Uterus (tissue), 4 donors: ENCODE measurements around the gene SLC13A3. TPM values are rescaled to one million over a fixed set of nuclear protein-coding genes. Genes with fewer than 3 reads are reported as not detected.

Experiments
- DNase-seq, 2 donors: peaks; one replicate each; pipeline ENCODE4 v3.0.0-alpha.2; 2019 to 2020
- H3K27ac ChIP-seq, 2 donors: fragments of 200-600 bp; sonication (generic); 1 replicate in 1 of 2; 2 replicates in 1 of 2; pipeline ENCODE4 v1.5.1; 2016 to 2018
- H3K27me3 ChIP-seq, 2 donors: fragments of 200-600 bp; sonication (generic); one replicate each; pipeline ENCODE4 v1.5.1; 2018 to 2019; ENCODE audit warnings: control low read depth in 1 of 2
- H3K36me3 ChIP-seq, 2 donors: fragments of 200-600 bp; sonication (generic); one replicate each; pipeline ENCODE4 v1.5.1; 2019; ENCODE audit warnings: control low read depth in 1 of 2
- H3K4me1 ChIP-seq, 2 donors: fragments of 200-600 bp; sonication (generic); one replicate each; pipeline ENCODE4 v1.5.1; 2018 to 2019; ENCODE audit warnings: control low read depth in 1 of 2
- H3K4me3 ChIP-seq, 2 donors: fragments of 200-600 bp; sonication (generic); 1 replicate in 1 of 2; 2 replicates in 1 of 2; pipeline ENCODE4 v1.5.1; 2018 to 2019; ENCODE audit warnings: mild to moderate bottlenecking in 1 of 2
- H3K9me3 ChIP-seq, 2 donors: fragments of 200-600 bp; sonication (generic); one replicate each; pipeline ENCODE4 v1.5.1; 2019; ENCODE audit warnings: control low read depth in 1 of 2
- CTCF ChIP-seq, 4 experiments: fragments of 200-600 bp in 2 of 4; fragments of 450-650 bp in 2 of 4; sonication (generic) in 2 of 4; IDR thresholded peaks; one replicate each; pipeline ENCODE4 v1.5.1; 2016 to 2019; ENCODE audit warnings: antibody characterized with exemption in 4 of 4, mild to moderate bottlenecking in 2 of 4, moderate library complexity in 1 of 4
- POLR2A ChIP-seq, 2 donors: fragments of 450-650 bp; IDR thresholded peaks; one replicate each; pipeline ENCODE4 v1.6.1; 2016; ENCODE audit warnings: antibody characterized with exemption in 2 of 2, mild to moderate bottlenecking in 1 of 2, moderate library complexity in 1 of 2
- intact Hi-C: fragments of 100-400 bp; cut with DNase I; formaldehyde crosslinking; loops from one replicate; pipeline ENCODE4 v1.15.1; 2023; ENCODE audit warnings: low total_unique reads
- total RNA-seq, 4 donors: library from RNA; depleted of rRNA in 3 of 4; stranded (reverse); fragments of >200 nt in 3 of 4; gene quantifications; one replicate each; pipeline versions ENCODE4 v1.1.0 to v1.2.4, GENCODE V29; 2014 to 2023
- donor health status: DM: yes; HTN: yes; CAD: no.

Gene SLC13A3
- total RNA-seq, 4 donors from 2014 or later, result under 0.01 to 4.2 (median 4.2) TPM; not detected in 1

GRCh38 chr20:46660487-46660886, 9.2 kb upstream of the SLC13A3 start:
- Histone ChIP-seq H3K27me3 (peaks cover 0 to 2% of the 10 kb centered on the region in 2 donors), H3K27ac (no peak overlapping the region), H3K9me3 (no peaks in the 10 kb centered on the region), H3K4me3 (no peak overlapping the region), H3K4me1 (no peaks in the 10 kb centered on the region), H3K36me3 (no peaks in the 10 kb centered on the region)
- TF ChIP-seq CTCF (IDR thresholded peaks at IDR 0.05), result no peak
- TF ChIP-seq POLR2A (IDR thresholded peaks at IDR 0.05), result no peak
- intact Hi-C loops, result no loop called here
- DNase-seq, result no peak

GRCh38 chr20:46657618-46658017, 6.4 kb upstream of the SLC13A3 start:
- DNase-seq, result no peak
- H3K36me3 ChIP-seq, result no peaks in the 10 kb centered on the region
- intact Hi-C loops, result no loop called here
- no peaks in the 10 kb centered on the region for H3K4me1 ChIP-seq
- H3K27me3 ChIP-seq, result peaks cover 0 to 6% of the 10 kb centered on the region in 2 donors
- H3K4me3 ChIP-seq, result no peak overlapping the region
- H3K9me3 ChIP-seq, result no peaks in the 10 kb centered on the region
- no peak overlapping the region for H3K27ac ChIP-seq
- TF ChIP-seq CTCF (IDR thresholded peaks at IDR 0.05), result no peak
- TF ChIP-seq POLR2A (IDR thresholded peaks at IDR 0.05), result no peak

- no peak overlapping the region for H3K4me3 ChIP-seq
- intact Hi-C loops, result no loop called here
- peaks cover 0 to 6% of the 10 kb centered on the region in 2 donors for H3K27me3 ChIP-seq
- DNase-seq, result no peak
- H3K27ac ChIP-seq, result no peak overlapping the region
- H3K4me1 ChIP-seq, result no peaks in the 10 kb centered on the region
- H3K9me3 ChIP-seq, result no peaks in the 10 kb centered on the region
- H3K36me3 ChIP-seq, result no peaks in the 10 kb centered on the region
- TF ChIP-seq POLR2A (IDR thresholded peaks at IDR 0.05) (no peak), CTCF (IDR thresholded peaks at IDR 0.05) (no peak)
These were observed 5.9 kb upstream of the SLC13A3 start for GRCh38 chr20:46657137-46657536.

- Histone ChIP-seq H3K36me3 (no peaks in the 10 kb centered on the region), H3K4me1 (peaks cover 0 to 6% of the 10 kb centered on the region in 2 donors), H3K27me3 (peaks cover 0 to 6% of the 10 kb centered on the region in 2 donors), H3K4me3 (no peak overlapping the region), H3K9me3 (no peaks in the 10 kb centered on the region), H3K27ac (no peak overlapping the region)
- no peak for TF ChIP-seq CTCF (IDR thresholded peaks at IDR 0.05)
- TF ChIP-seq POLR2A (IDR thresholded peaks at IDR 0.05), result no peak
- DNase-seq, result no peak
- intact Hi-C loops, result no loop called here
These were observed 1.4 kb upstream of the SLC13A3 start for GRCh38 chr20:46652699-46653098.

GRCh38 chr20:46650575-46651090, 626 bp downstream of the SLC13A3 start:
- TF ChIP-seq CTCF (IDR thresholded peaks at IDR 0.05) (no peak), POLR2A (IDR thresholded peaks at IDR 0.05) (no peak)
- no peaks in the 10 kb centered on the region for H3K9me3 ChIP-seq
- no peak for DNase-seq
- no peak overlapping the region for H3K4me3 ChIP-seq
- no peaks in the 10 kb centered on the region for H3K36me3 ChIP-seq
- no peak overlapping the region for H3K27ac ChIP-seq
- intact Hi-C loops, result no loop called here
- H3K27me3 ChIP-seq, result peaks cover 0 to 6% of the 10 kb centered on the region in 2 donors
- H3K4me1 ChIP-seq, result peaks cover 0 to 6% of the 10 kb centered on the region in 2 donors
